HFFc6 (cell line): ENCODE data around the gene SRCIN1. TPM values are rescaled to one million over a fixed set of nuclear protein-coding genes. Genes with fewer than 3 reads are reported as not detected.

Experiments used
- DNase-seq: peaks from one replicate; pipeline ENCODE4 v3.0.0-alpha.2; 2018
- H3K27ac Mint-ChIP-seq: 2 replicates; pipeline ENCODE4 v1.8.0; 2020; ENCODE audit warnings: mild to moderate bottlenecking, mixed read lengths
- H3K27me3 Mint-ChIP-seq: 2 replicates; pipeline ENCODE4 v1.8.0; 2021; ENCODE audit warnings: mild to moderate bottlenecking, moderate library complexity, mixed read lengths; ENCODE audit not compliant: insufficient read depth
- H3K36me3 Mint-ChIP-seq: 2 replicates; pipeline ENCODE4 v1.8.0; 2021; ENCODE audit warnings: low read depth, mixed read lengths
- H3K4me1 Mint-ChIP-seq: 2 replicates; pipeline ENCODE4 v1.8.0; 2020; ENCODE audit warnings: low read depth, mixed read lengths
- H3K4me3 Mint-ChIP-seq: 2 replicates; pipeline ENCODE4 v1.8.0; 2020; ENCODE audit warnings: mild to moderate bottlenecking, moderate library complexity, mixed read lengths
- H3K9me3 Mint-ChIP-seq: 2 replicates; pipeline ENCODE4 v1.8.0; 2020; ENCODE audit warnings: mild to moderate bottlenecking, mixed read lengths
- CTCF ChIP-seq: fragments of 200-600 bp; sonication (generic); IDR thresholded peaks from 2 replicates; pipeline ENCODE4 v1.5.0; 2021; ENCODE audit warnings: antibody characterized with exemption, mild to moderate bottlenecking
- total RNA-seq, 6 experiments: library from RNA; stranded (reverse); fragmentation: NEBNext Ultra II Directional; extraction: Animal tissue kit (Norgen Biotek cat#: 25700); gene quantifications; 2 replicates in 1 of 6; 3 replicates in 5 of 6; pipeline ENCODE4 v1.2.3, GENCODE V29; 2021

The SRCIN1 gene
- total RNA-seq, 6 experiments from 2014 or later, result not detected

- H3K27ac Mint-ChIP-seq, result no peak overlapping the region
- no peak for DNase-seq
- no peaks in the 10 kb centered on the region for H3K36me3 Mint-ChIP-seq
- H3K9me3 Mint-ChIP-seq, result no peaks in the 10 kb centered on the region
- peaks cover 6% of the 10 kb centered on the region; the same call in 1 of the 2 replicates for H3K4me1 Mint-ChIP-seq
- no peak for TF ChIP-seq CTCF
- no peak overlapping the region for H3K4me3 Mint-ChIP-seq
- peaks cover 50% of the 10 kb centered on the region for H3K27me3 Mint-ChIP-seq
Observed at GRCh38 chr17:38578229-38579082, 27.3 kb downstream of the SRCIN1 start.

- no peak for TF ChIP-seq CTCF
- no peaks in the 10 kb centered on the region for H3K9me3 Mint-ChIP-seq
- H3K27me3 Mint-ChIP-seq, result peaks cover 56% of the 10 kb centered on the region
- no peak overlapping the region for H3K4me3 Mint-ChIP-seq
- no peaks in the 10 kb centered on the region for H3K36me3 Mint-ChIP-seq
- peaks cover 6% of the 10 kb centered on the region; the same call in 1 of the 2 replicates for H3K4me1 Mint-ChIP-seq
- DNase-seq, result no peak
- no peak overlapping the region for H3K27ac Mint-ChIP-seq
Observed at GRCh38 chr17:38577645-38578173, 28.0 kb downstream of the SRCIN1 start.

- no peak for DNase-seq
- H3K27me3 Mint-ChIP-seq, result peaks cover 56% of the 10 kb centered on the region
- peaks cover 6% of the 10 kb centered on the region; the same call in 1 of the 2 replicates for H3K4me1 Mint-ChIP-seq
- H3K27ac Mint-ChIP-seq, result no peak overlapping the region
- no peaks in the 10 kb centered on the region for H3K36me3 Mint-ChIP-seq
- no peaks in the 10 kb centered on the region for H3K9me3 Mint-ChIP-seq
- H3K4me3 Mint-ChIP-seq, result no peak overlapping the region
- TF ChIP-seq CTCF, result no peak
Observed at GRCh38 chr17:38577244-38577643, 28.5 kb downstream of the SRCIN1 start.

GRCh38 chr17:38575781-38576180 is 30.0 kb downstream of the SRCIN1 start:
- TF ChIP-seq CTCF, result no peak
- H3K9me3 Mint-ChIP-seq, result no peaks in the 10 kb centered on the region

GRCh38 chr17:38574712-38575111 is 31.0 kb downstream of the SRCIN1 start:
- DNase-seq, result no peak
- TF ChIP-seq CTCF, result no peak
- Mint-ChIP-seq H3K36me3 (no peaks in the 10 kb centered on the region), H3K9me3 (no peaks in the 10 kb centered on the region), H3K27me3 (peaks cover 65% of the 10 kb centered on the region), H3K4me1 (peaks cover 6% of the 10 kb centered on the region; the same call in 1 of the 2 replicates), H3K4me3 (no peak overlapping the region), H3K27ac (no peak overlapping the region)

More at GRCh38 chr17:38575781-38576180, 30.0 kb downstream of the SRCIN1 start:
- Mint-ChIP-seq H3K27me3 (peaks cover 61% of the 10 kb centered on the region), H3K36me3 (no peaks in the 10 kb centered on the region), H3K4me3 (no peak overlapping the region), H3K27ac (no peak overlapping the region), H3K4me1 (peaks cover 6% of the 10 kb centered on the region; the same call in 1 of the 2 replicates)
- no peak for DNase-seq
